Neural cell (in vitro differentiated cells): ENCODE data around the gene RLN3.

Experiments
- EP300 ChIP-seq: fragments of 450-650 bp; conservative IDR thresholded peaks from 2 replicates; pipeline ENCODE4 v1.6.1; 2014; ENCODE audit warnings: antibody characterized with exemption, mild to moderate bottlenecking, moderate library complexity; ENCODE audit not compliant: poor library complexity, severe bottlenecking
- EZH2 ChIP-seq: fragments of 200-600, 300-800 bp; shearing (Covaris generic), sonication (generic); IDR thresholded peaks from 2 replicates; pipeline ENCODE4 v1.6.1; 2014; ENCODE audit warnings: antibody characterized with exemption, low read length, borderline replicate concordance, mild to moderate bottlenecking; ENCODE audit not compliant: insufficient read depth, poor library complexity, severe bottlenecking
- MXI1 ChIP-seq: fragments of 450-650 bp; conservative IDR thresholded peaks from 2 replicates; pipeline ENCODE4 v1.6.1; 2014; ENCODE audit warnings: antibody characterized with exemption, mild to moderate bottlenecking; ENCODE audit not compliant: poor library complexity, severe bottlenecking
- POLR2AphosphoS5 ChIP-seq: IDR thresholded peaks from 2 replicates; pipeline ENCODE4 v1.6.1; 2012
- TAF1 ChIP-seq: IDR thresholded peaks from 2 replicates; pipeline ENCODE4 v1.6.1; 2012; ENCODE audit warnings: low read depth
- TF ChIP-seq, protein P1 (sequence below): fragments of 450-650 bp; IDR thresholded peaks from 2 replicates; pipeline ENCODE4 v1.5.1; 2014; ENCODE audit warnings: antibody characterized with exemption, mild to moderate bottlenecking, moderate library complexity; ENCODE audit not compliant: poor library complexity, severe bottlenecking

DNA sequence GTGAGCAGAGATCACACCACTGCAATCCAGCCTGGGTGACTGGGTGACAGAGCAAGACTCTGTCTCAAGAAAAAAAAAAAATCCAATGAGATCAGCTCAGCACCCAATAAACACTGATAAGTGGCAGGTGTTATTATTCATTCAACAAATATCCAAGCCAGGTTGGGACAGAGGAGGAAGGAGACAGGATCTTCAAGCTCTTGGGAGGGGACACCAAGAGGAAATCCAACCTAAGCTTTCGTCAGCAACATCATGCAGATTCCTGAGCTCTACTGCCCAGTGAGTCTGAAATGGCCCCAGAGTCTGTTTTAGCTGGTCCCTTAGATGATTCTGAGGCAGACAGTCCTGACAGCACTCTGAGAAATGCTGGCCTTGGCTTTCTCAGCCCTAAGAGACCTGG lies 29.5 kb upstream of the RLN3 start:
- TF ChIP-seq, protein P1, sequence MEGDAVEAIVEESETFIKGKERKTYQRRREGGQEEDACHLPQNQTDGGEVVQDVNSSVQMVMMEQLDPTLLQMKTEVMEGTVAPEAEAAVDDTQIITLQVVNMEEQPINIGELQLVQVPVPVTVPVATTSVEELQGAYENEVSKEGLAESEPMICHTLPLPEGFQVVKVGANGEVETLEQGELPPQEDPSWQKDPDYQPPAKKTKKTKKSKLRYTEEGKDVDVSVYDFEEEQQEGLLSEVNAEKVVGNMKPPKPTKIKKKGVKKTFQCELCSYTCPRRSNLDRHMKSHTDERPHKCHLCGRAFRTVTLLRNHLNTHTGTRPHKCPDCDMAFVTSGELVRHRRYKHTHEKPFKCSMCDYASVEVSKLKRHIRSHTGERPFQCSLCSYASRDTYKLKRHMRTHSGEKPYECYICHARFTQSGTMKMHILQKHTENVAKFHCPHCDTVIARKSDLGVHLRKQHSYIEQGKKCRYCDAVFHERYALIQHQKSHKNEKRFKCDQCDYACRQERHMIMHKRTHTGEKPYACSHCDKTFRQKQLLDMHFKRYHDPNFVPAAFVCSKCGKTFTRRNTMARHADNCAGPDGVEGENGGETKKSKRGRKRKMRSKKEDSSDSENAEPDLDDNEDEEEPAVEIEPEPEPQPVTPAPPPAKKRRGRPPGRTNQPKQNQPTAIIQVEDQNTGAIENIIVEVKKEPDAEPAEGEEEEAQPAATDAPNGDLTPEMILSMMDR = no peak
- no peak for TF ChIP-seq TAF1
- no peak for TF ChIP-seq EP300
- TF ChIP-seq POLR2AphosphoS5 = no peak
- TF ChIP-seq MXI1 = no peak
- no peak for TF ChIP-seq EZH2
